DND-41 (cell line): ENCODE results near the gene AKAP13.

Source experiments
- ATAC-seq: fragments of 200-7000 bp; cut with Tn5 transposase; 3 replicates; pipeline ENCODE4 v1.9.1; 2021; ENCODE audit warnings: low read depth; ENCODE audit not compliant: insufficient read depth
- DNase-seq: peaks from one replicate; pipeline ENCODE4 v3.0.0-alpha.2; 2020
- H2AFZ ChIP-seq: 2 replicates; pipeline ENCODE4 v1.6.0; 2012; ENCODE audit warnings: low read depth, low read length
- H3K27ac ChIP-seq: 2 replicates; pipeline ENCODE4 v1.5.1; 2012; ENCODE audit warnings: low read length, inconsistent platforms
- H3K27me3 ChIP-seq: fragments of 200-600 bp; sonication (generic); 2 replicates; pipeline ENCODE4 v1.6.0; 2012; ENCODE audit warnings: low read length, mild to moderate bottlenecking, inconsistent platforms; ENCODE audit not compliant: insufficient read depth, poor library complexity
- H3K36me3 ChIP-seq: 2 replicates; pipeline ENCODE4 v1.5.1; 2012; ENCODE audit warnings: low read length, inconsistent platforms; ENCODE audit not compliant: insufficient read depth
- H3K4me1 ChIP-seq: 2 replicates; pipeline ENCODE4 v1.5.1; 2012; ENCODE audit warnings: mild to moderate bottlenecking, low read length; ENCODE audit not compliant: insufficient read depth
- H3K4me2 ChIP-seq: 2 replicates; pipeline ENCODE4 v1.6.0; 2012; ENCODE audit warnings: mild to moderate bottlenecking, moderate library complexity, low read length, inconsistent platforms; ENCODE audit not compliant: insufficient read depth
- H3K4me3 ChIP-seq, 2 experiments: fragments of 200-600 bp in 1 of 2; shearing (Covaris generic) in 1 of 2; 2 replicates each; pipeline ENCODE4 v1.5.1; 2012 to 2016; ENCODE audit warnings: inconsistent platforms in 2 of 2, low read length in 2 of 2, mild to moderate bottlenecking in 2 of 2, low read depth in 1 of 2, moderate library complexity in 1 of 2
- H3K79me2 ChIP-seq: 2 replicates; pipeline ENCODE4 v1.6.0; 2012; ENCODE audit warnings: low read length, inconsistent platforms; ENCODE audit not compliant: insufficient read depth
- H3K9ac ChIP-seq: 2 replicates; pipeline ENCODE4 v1.6.0; 2012; ENCODE audit warnings: low read depth, mild to moderate bottlenecking, inconsistent platforms, low read length, moderate library complexity
- H3K9me3 ChIP-seq: 2 replicates; pipeline ENCODE4 v1.5.1; 2012; ENCODE audit warnings: low read length, moderate library complexity, mild to moderate bottlenecking, inconsistent platforms; ENCODE audit not compliant: insufficient read depth, severe bottlenecking
- H4K20me1 ChIP-seq: 2 replicates; pipeline ENCODE4 v1.6.0; 2012; ENCODE audit warnings: low read length; ENCODE audit not compliant: insufficient read depth
- CTCF ChIP-seq: IDR thresholded peaks from 2 replicates; pipeline ENCODE4 v1.5.1; 2012; ENCODE audit warnings: borderline replicate concordance, low read length, moderate library complexity, mild to moderate bottlenecking; ENCODE audit not compliant: poor library complexity, severe bottlenecking; ENCODE audit errors: extremely low read depth
- EZH2 ChIP-seq: IDR thresholded peaks from 3 replicates; pipeline ENCODE4 v1.6.1; 2012; ENCODE audit warnings: borderline replicate concordance, low read depth, mild to moderate bottlenecking, moderate library complexity, low read length, inconsistent platforms; ENCODE audit not compliant: severe bottlenecking

AKAP13 gene

GRCh38 chr15:85718981-85719380 lies 338.6 kb downstream of the AKAP13 start:
- H3K4me1 ChIP-seq: no peaks in the 10 kb centered on the region
- H3K79me2 ChIP-seq: no peaks in the 10 kb centered on the region
- no peak overlapping the region for H3K4me3 ChIP-seq
- H4K20me1 ChIP-seq: no peaks in the 10 kb centered on the region
- TF ChIP-seq CTCF (no peak), EZH2 (no peak)
- DNase-seq: no peak
- no peaks in the 10 kb centered on the region for H3K9me3 ChIP-seq
- no peak overlapping the region for H2AFZ ChIP-seq
- H3K9ac ChIP-seq: no peak overlapping the region
- no peak for ATAC-seq
- H3K27me3 ChIP-seq: no peaks in the 10 kb centered on the region
- no peak overlapping the region for H3K4me2 ChIP-seq
- no peak overlapping the region for H3K27ac ChIP-seq
- peaks cover 87% of the 10 kb centered on the region for H3K36me3 ChIP-seq

GRCh38 chr15:85722374-85723152 lies 342.2 kb downstream of the AKAP13 start:
- no peaks in the 10 kb centered on the region for H4K20me1 ChIP-seq
- no peaks in the 10 kb centered on the region for H3K27me3 ChIP-seq
- H3K4me3 ChIP-seq: no peak overlapping the region
- no peak overlapping the region for H3K27ac ChIP-seq
- H3K4me1 ChIP-seq: no peaks in the 10 kb centered on the region
- TF ChIP-seq CTCF: no peak
- no peak for TF ChIP-seq EZH2
- H2AFZ ChIP-seq: no peak overlapping the region
- no peak for DNase-seq
- no peak for ATAC-seq
- no peak overlapping the region for H3K9ac ChIP-seq
- H3K4me2 ChIP-seq: no peak overlapping the region
- H3K9me3 ChIP-seq: no peaks in the 10 kb centered on the region
- no peaks in the 10 kb centered on the region for H3K79me2 ChIP-seq
- peaks cover 97% of the 10 kb centered on the region for H3K36me3 ChIP-seq

- DNase-seq (no peak), ATAC-seq (no peak)
- TF ChIP-seq EZH2: no peak
- no peak for TF ChIP-seq CTCF
- Histone ChIP-seq H3K27me3 (no peaks in the 10 kb centered on the region), H3K4me3 (no peak overlapping the region), H3K9me3 (no peaks in the 10 kb centered on the region), H3K4me1 (no peaks in the 10 kb centered on the region), H3K27ac (no peak overlapping the region), H3K9ac (no peak overlapping the region), H3K79me2 (no peaks in the 10 kb centered on the region), H3K36me3 (peaks cover 93% of the 10 kb centered on the region), H4K20me1 (no peaks in the 10 kb centered on the region), H3K4me2 (no peak overlapping the region), H2AFZ (no peak overlapping the region)
Observed at GRCh38 chr15:85723960-85724945, 343.9 kb downstream of the AKAP13 start.
